ENCODE measurements around the gene ENTREP1.

ENTREP1 gene

DNA sequence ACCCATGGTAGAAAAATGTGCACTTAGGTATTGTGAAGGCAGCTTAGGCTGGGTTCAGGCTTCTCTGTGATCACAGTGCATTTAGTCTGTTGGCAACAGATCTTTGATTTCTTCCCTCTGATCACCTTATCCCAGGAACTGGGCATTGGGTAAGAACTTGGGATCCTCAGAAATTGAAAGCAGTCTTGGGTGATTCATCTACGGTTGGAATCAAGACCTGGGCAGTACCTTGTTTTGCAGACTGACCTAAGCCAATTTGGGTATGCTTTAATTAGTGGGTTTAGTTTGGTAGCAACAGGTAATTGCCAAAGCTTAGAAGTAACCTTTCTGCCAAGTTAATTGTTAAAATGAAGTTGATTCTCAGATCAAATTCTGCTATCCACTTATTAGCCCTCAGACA, 17.8 kb downstream of the ENTREP1 start:
- Histone ChIP-seq H3F3A (ENCODE audit: control insufficient read depth, insufficient read depth) (no peaks in the 10 kb centered on the region), H3K27me3 (ENCODE audit: control insufficient read depth, low read length) (peaks cover 10% of the 10 kb centered on the region; the same call in 1 of the 2 replicates), H3K36me3 (ENCODE audit: control insufficient read depth, low read length) (no peaks in the 10 kb centered on the region), H3K79me2 (ENCODE audit: control insufficient read depth, low read length) (no peaks in the 10 kb centered on the region), H3K9me2 (replicated peaks; ENCODE audit: control insufficient read depth, low read length) (no peaks in the 10 kb centered on the region), H3K4me1 (ENCODE audit: control insufficient read depth, low read length) (no peaks in the 10 kb centered on the region), H3K4me2 (ENCODE audit: low read length) (no peak overlapping the region), H3K9me3 (ENCODE audit: control insufficient read depth, insufficient read depth, low read length) (no peaks in the 10 kb centered on the region), H3K27ac (ENCODE audit: low read depth, low read length) (no peak overlapping the region), H4K20me1 (ENCODE audit: control insufficient read depth, insufficient read depth, low read depth, low read length) (no peaks in the 10 kb centered on the region), H3K4me3 (ENCODE audit: low read length) (no peak overlapping the region)
- TF ChIP-seq EZH2phosphoT487 (IDR thresholded peaks at IDR 0.05; ENCODE audit: borderline replicate concordance, low read length) = no peak
- TF ChIP-seq, protein P1, sequence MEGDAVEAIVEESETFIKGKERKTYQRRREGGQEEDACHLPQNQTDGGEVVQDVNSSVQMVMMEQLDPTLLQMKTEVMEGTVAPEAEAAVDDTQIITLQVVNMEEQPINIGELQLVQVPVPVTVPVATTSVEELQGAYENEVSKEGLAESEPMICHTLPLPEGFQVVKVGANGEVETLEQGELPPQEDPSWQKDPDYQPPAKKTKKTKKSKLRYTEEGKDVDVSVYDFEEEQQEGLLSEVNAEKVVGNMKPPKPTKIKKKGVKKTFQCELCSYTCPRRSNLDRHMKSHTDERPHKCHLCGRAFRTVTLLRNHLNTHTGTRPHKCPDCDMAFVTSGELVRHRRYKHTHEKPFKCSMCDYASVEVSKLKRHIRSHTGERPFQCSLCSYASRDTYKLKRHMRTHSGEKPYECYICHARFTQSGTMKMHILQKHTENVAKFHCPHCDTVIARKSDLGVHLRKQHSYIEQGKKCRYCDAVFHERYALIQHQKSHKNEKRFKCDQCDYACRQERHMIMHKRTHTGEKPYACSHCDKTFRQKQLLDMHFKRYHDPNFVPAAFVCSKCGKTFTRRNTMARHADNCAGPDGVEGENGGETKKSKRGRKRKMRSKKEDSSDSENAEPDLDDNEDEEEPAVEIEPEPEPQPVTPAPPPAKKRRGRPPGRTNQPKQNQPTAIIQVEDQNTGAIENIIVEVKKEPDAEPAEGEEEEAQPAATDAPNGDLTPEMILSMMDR (IDR thresholded peaks at IDR 0.05; ENCODE audit: low read depth, low read length, poor library complexity, severe bottlenecking) = no peak

DNA sequence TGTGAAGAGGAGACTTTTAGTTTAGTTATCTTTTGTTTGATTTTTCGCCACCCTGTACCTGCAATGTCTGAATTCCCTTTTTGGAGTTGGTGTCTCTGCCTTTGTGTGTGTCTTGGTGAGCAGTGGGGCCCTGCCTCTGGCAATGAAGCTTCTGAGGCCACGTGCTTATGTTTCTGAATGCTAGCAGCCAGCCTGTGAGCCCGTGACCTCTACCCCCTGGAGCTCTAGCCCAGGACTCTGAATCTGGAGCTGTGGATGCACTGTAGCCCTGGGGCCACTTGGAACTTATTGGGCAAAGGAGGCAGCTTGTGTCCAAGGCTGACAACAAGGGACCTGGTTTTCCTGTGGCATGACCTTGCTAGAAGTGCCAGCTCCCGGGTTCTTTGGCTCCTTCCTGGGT, 19.4 kb downstream of the ENTREP1 start:
- TF ChIP-seq, protein P1 (IDR thresholded peaks at IDR 0.05; ENCODE audit: low read depth, low read length, poor library complexity, severe bottlenecking) = no peak
- TF ChIP-seq EZH2phosphoT487 (IDR thresholded peaks at IDR 0.05; ENCODE audit: borderline replicate concordance, low read length) = no peak
- H3K4me2 ChIP-seq (ENCODE audit: low read length) = no peak overlapping the region
- no peak overlapping the region for H3K4me3 ChIP-seq (ENCODE audit: low read length)
- peaks cover 10% of the 10 kb centered on the region; the same call in 1 of the 2 replicates for H3K27me3 ChIP-seq (ENCODE audit: control insufficient read depth, low read length)
- H3K36me3 ChIP-seq (ENCODE audit: control insufficient read depth, low read length) = no peaks in the 10 kb centered on the region
- H4K20me1 ChIP-seq (ENCODE audit: control insufficient read depth, insufficient read depth, low read depth, low read length) = no peaks in the 10 kb centered on the region
- H3K79me2 ChIP-seq (ENCODE audit: control insufficient read depth, low read length) = no peaks in the 10 kb centered on the region
- no peaks in the 10 kb centered on the region for H3F3A ChIP-seq (ENCODE audit: control insufficient read depth, insufficient read depth)
- H3K27ac ChIP-seq (ENCODE audit: low read depth, low read length) = no peak overlapping the region
- no peaks in the 10 kb centered on the region for H3K4me1 ChIP-seq (ENCODE audit: control insufficient read depth, low read length)
- no peaks in the 10 kb centered on the region for H3K9me2 ChIP-seq (replicated peaks; ENCODE audit: control insufficient read depth, low read length)
- no peaks in the 10 kb centered on the region for H3K9me3 ChIP-seq (ENCODE audit: control insufficient read depth, insufficient read depth, low read length)

DNA sequence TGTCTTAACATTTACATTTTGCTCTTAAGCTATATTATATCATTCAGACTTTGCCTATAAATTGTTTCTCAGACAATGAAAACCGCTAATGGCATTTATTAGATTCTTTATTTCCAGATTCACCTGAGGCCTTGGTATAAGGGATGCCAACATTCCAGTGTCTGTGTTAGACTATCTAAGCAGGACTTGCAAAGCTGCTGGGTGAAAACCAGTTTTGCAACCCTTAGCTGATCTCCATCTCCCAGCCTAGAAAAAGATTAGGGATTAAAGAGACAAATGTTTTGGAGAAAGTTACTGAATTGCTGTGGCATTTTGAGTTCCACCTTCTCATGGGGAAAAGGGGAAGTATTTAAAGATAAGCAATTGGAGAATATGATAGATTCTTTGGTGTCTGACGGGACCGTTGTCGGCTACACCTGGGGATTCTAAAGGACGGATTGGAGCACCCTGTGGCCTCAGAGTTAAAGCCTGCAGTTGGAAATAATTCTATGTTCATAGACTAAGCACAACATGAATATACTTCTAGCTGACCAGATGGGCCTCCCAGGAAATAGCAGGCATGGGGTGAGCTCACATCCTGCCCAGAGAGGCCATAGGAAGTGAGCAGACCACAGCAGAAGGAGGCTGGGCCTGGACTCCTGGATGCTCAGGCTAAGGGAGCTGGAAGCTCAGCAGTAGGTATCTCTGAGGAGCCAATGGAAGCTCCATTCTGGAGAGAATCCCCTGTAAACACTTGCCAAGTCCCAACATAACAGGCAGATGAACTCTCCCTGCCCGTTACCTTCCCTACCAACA, 21.8 kb downstream of the ENTREP1 start:
- no peaks in the 10 kb centered on the region for H3K36me3 ChIP-seq (ENCODE audit: control insufficient read depth, low read length)
- no peaks in the 10 kb centered on the region for H3F3A ChIP-seq (ENCODE audit: control insufficient read depth, insufficient read depth)
- H3K79me2 ChIP-seq (ENCODE audit: control insufficient read depth, low read length) = no peaks in the 10 kb centered on the region
- no peaks in the 10 kb centered on the region for H3K4me1 ChIP-seq (ENCODE audit: control insufficient read depth, low read length)
- no peaks in the 10 kb centered on the region for H3K9me3 ChIP-seq (ENCODE audit: control insufficient read depth, insufficient read depth, low read length)
- no peak for TF ChIP-seq EZH2phosphoT487 (IDR thresholded peaks at IDR 0.05; ENCODE audit: borderline replicate concordance, low read length)
- TF ChIP-seq, protein P1 (IDR thresholded peaks at IDR 0.05; ENCODE audit: low read depth, low read length, poor library complexity, severe bottlenecking) = no peak
- no peaks in the 10 kb centered on the region for H3K9me2 ChIP-seq (replicated peaks; ENCODE audit: control insufficient read depth, low read length)
- no peak overlapping the region for H3K4me2 ChIP-seq (ENCODE audit: low read length)
- no peaks in the 10 kb centered on the region for H4K20me1 ChIP-seq (ENCODE audit: control insufficient read depth, insufficient read depth, low read depth, low read length)
- H3K4me3 ChIP-seq (ENCODE audit: low read length) = no peak overlapping the region
- H3K27me3 ChIP-seq (ENCODE audit: control insufficient read depth, low read length) = peaks cover 10% of the 10 kb centered on the region; the same call in 1 of the 2 replicates
- no peak overlapping the region for H3K27ac ChIP-seq (ENCODE audit: low read depth, low read length)
